GM18909 (cell line): ENCODE results near the gene BTNL9.
"Not testable (repeated sequence)": the region's sequence is repeated elsewhere in the genome, so short reads cannot be mapped to it uniquely, and the experiment has no call there.

Experiments used
- ATAC-seq: cut with Tn5 transposase; IDR thresholded peaks from one replicate; pipeline ENCODE4 v1.9.1; 2021; ENCODE audit warnings: mild to moderate bottlenecking; ENCODE audit not compliant: unreplicated experiment, poor library complexity

The BTNL9 gene

GRCh38 chr5:181097383-181097753 lies 57.3 kb downstream of the BTNL9 start:
- not testable (repeated sequence) for ATAC-seq

- ATAC-seq, result not testable (repeated sequence)
These were observed 57.9 kb downstream of the BTNL9 start for GRCh38 chr5:181097759-181098491.

GRCh38 chr5:181098762-181099601 lies 58.9 kb downstream of the BTNL9 start:
- no peak for ATAC-seq

- no peak for ATAC-seq
These were observed 59.6 kb downstream of the BTNL9 start for GRCh38 chr5:181099602-181100086.

GRCh38 chr5:181100121-181100875 lies 60.2 kb downstream of the BTNL9 start:
- no peak for ATAC-seq

GRCh38 chr5:181101030-181101641 lies 61.1 kb downstream of the BTNL9 start:
- ATAC-seq, result not testable (repeated sequence)

GRCh38 chr5:181101930-181102674 lies 62.0 kb downstream of the BTNL9 start:
- ATAC-seq, result not testable (repeated sequence)

- ATAC-seq, result not testable (repeated sequence)
These were observed 64.1 kb downstream of the BTNL9 start for GRCh38 chr5:181104259-181104568.

- ATAC-seq, result not testable (repeated sequence)
These were observed 64.7 kb downstream of the BTNL9 start for GRCh38 chr5:181104606-181105390.

- ATAC-seq, result no peak
These were observed 65.4 kb downstream of the BTNL9 start for GRCh38 chr5:181105391-181106025.

- no peak for ATAC-seq
These were observed 67.6 kb downstream of the BTNL9 start for GRCh38 chr5:181107699-181108098.

- no peak for ATAC-seq
These were observed 68.6 kb downstream of the BTNL9 start for GRCh38 chr5:181108578-181109165.

GRCh38 chr5:181109489-181110013 lies 69.5 kb downstream of the BTNL9 start:
- ATAC-seq, result no peak

GRCh38 chr5:181111010-181111409 lies 70.9 kb downstream of the BTNL9 start:
- no peak for ATAC-seq
